Hindlimb muscle (tissue), 1 donor: ENCODE data around the gene STK32B. TPM values are rescaled to one million over a fixed set of nuclear protein-coding genes. Genes with fewer than 3 reads are reported as not detected.
"Not testable (repeated sequence)": the region's sequence is repeated elsewhere in the genome, so short reads cannot be mapped to it uniquely, and the experiment has no call there.

Source experiments
- DNase-seq: peaks from one replicate; pipeline ENCODE4 v3.0.0-alpha.2; 2013
- polyA plus RNA-seq: library from polyadenylated mRNA; unstranded; fragments of 120-200 nt; gene quantifications from one replicate; pipeline ENCODE4 v1.2.1, GENCODE V29; 2013; ENCODE audit not compliant: insufficient read length

STK32B gene
- polyA plus RNA-seq, 1 donor: 6.6 TPM

DNA sequence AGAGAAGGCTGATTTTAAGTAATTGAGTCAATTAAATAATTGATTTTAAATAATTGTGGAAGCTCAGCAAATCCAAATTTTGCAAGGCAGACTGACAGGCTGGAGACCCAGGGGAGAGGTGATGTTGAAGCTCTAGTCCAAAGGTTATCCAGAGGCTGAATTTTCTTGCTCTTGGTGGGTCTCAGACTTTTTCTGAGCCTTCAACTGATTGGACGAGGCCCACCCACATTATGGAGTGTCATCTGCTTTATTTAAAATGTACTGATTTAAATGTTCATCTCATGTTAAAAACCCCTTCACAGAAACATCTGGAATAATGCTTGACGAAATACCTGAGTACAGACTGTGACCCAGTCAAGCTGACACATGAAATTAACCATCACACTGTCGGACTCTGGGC is 20.4 kb upstream of the STK32B start:
- DNase-seq: no peak

DNA sequence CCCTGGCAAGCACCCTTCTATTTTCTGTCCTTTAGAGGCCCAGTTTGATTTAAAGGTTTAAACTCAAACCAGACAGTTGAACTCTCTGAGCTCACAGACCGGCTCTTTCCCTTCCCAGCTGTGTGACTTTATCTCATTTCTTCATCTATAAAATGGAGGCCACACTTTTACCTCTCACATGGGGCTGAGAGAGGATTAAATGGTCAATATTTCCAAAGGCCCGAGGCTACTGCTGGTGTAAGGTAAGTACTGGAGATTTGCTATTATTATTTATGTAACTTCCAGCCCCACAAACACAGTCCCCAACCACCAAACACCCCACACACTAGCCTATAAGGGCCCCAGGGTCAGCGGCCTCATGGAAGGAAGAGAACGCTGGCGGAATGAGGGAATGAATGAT is 18.5 kb upstream of the STK32B start:
- DNase-seq: no peak

GRCh38 chr4:5033281-5033841 is 17.9 kb upstream of the STK32B start:
- peak; percentile 38 for DNase-seq

DNA sequence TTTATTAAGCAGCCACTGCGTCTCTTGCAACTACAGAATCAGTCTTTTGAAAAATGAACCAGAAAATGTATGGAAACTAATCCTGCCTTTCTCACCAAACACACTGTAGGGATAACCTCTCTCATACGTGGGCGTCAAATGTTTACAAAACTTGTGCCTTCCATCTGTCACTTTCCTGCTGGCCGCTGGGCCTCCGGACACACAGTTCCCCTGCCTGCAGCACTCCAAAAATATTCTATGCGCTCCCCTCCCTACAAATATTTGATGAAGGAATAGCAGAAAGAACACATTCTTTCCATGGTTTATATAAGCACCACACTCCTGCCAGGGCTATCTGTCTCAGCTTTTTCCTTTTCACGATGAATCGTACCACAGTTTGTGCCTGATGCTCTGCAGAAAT is 17.1 kb upstream of the STK32B start:
- DNase-seq: no peak

GRCh38 chr4:5036239-5036638 is 15.0 kb upstream of the STK32B start:
- DNase-seq: no peak

GRCh38 chr4:5037553-5038551 is 13.4 kb upstream of the STK32B start:
- DNase-seq: peak; percentile 47

DNA sequence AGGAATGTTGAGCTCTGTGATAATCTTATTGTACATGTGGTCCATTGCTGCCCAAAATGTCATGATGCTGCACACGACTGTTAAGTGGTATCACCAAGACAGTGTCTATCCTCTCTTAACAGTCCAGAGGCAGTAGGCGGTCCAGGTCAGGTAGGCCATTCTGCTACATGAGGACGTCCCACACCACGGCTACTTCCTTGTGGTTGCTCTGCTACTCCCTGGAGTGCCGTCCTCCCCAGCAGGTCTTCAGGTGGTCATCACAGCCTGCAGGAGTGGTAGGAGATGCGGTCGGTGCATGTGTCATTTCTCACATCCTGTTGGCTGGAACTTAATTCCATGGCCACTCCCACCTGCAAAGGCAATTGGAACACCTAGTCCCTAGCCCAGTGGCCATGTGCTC is 11.5 kb upstream of the STK32B start:
- no peak for DNase-seq

DNA sequence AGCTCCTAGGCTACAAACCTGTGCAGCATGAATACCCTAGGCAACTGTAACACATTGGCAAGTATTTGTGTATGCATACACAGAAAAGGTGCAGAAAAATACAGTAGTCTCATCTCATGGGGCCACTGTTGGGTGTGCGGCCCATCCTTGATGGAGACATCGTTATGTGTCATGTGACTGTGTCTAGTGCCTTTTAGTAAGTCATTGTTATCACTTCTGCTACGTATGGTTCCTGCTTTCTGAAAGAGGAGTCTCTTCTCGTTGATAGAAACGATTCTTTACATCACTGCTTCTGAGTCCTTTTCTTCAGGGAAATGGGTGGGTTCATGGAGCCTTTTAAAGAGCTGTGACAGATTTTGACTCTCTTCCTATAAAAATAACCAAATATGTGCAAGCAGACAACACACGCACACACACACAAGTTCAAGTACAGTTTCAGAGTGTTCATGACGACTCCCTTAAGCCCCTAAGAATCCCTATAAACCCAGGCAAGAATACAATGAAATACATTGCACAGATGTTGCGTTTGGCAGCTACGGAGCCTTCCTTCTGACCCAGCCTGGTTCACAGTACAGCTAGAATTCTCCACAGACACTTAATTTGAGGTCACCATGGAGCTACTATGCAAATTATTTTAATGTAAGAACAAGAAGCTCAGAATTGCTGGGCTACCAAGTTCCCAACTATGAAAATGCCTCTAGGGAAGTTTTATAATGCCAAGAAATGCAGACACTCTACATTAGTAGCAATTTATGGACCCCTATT is 10.2 kb upstream of the STK32B start:
- peak; percentile 59 for DNase-seq

DNA sequence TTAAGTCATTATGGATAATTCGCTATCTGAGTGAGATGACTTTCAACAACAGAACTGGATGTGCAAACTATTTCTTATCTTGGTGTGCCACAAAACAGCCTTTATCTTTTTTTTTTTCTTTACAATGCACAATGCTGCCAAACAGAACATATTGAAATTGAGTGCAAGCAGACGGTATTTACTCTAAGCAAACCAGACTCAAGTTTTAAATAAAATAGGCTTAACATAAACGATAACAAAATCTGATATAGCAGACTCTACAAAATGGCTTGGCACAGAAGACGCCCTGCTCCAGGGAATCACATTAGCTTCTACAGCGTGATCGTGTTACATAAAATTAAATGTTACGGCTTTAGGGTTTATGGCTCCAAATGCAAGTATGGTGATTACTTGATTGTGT is 9.6 kb upstream of the STK32B start:
- DNase-seq: no peak

GRCh38 chr4:5043579-5043978 is 7.7 kb upstream of the STK32B start:
- no peak for DNase-seq

- no peak for DNase-seq
Measured at GRCh38 chr4:5044341-5044740, 6.9 kb upstream of the STK32B start.

DNA sequence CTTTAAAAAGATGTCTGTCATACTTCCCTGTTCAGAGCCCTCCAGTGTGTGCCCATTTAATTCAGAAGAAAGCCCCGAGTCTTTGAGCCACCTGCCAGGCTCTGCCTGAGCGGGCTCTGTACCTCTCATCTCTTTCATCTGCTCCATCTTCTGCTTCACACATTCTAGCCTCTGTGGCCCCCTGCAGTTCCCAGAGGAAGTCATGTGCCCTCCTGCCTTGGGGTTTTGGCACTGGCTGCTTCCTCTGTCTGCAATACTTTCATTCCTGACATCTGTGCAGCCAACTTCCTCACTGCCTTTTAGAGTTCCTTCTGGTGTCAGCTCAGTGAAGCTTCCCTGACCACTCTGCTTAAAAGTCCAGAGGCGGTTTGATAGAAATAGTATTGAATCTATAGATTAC is 6.2 kb upstream of the STK32B start:
- DNase-seq: no peak

- no peak for DNase-seq
Measured at GRCh38 chr4:5048721-5049120, 2.6 kb upstream of the STK32B start.

GRCh38 chr4:5050520-5051277 is 581 bp upstream of the STK32B start:
- peak; percentile 79 for DNase-seq

DNA sequence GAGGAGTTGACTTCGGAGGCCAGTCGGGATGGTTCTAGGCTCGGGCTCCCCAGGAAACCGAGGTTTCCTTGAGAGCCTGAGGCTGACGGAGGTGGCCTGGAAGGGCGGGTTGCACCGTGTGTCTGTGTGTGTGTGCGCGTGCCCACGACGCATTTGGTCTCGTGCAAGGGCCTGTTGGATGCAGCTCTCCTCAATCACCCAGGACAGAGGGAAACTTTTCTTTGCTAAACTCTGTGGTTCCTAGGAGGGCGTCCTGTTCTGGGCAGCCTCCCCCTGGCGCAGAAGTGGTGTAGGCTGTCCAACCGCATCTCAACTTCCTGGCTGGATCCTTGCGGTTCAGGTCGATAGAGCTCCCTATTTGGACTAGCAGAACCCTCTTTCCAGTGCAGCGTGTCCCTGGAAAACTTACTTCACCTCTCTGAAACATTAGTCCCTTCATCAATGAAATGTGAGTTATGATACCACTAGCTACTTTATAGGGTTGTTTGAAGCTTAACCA is 973 bp downstream of the STK32B start:
- peak; percentile 34 for DNase-seq

GRCh38 chr4:5052726-5053425 is 1.6 kb downstream of the STK32B start:
- no peak for DNase-seq

- no peak for DNase-seq
Measured at GRCh38 chr4:5054532-5054931, 3.3 kb downstream of the STK32B start.

GRCh38 chr4:5055411-5055810 is 4.1 kb downstream of the STK32B start:
- no peak for DNase-seq

DNA sequence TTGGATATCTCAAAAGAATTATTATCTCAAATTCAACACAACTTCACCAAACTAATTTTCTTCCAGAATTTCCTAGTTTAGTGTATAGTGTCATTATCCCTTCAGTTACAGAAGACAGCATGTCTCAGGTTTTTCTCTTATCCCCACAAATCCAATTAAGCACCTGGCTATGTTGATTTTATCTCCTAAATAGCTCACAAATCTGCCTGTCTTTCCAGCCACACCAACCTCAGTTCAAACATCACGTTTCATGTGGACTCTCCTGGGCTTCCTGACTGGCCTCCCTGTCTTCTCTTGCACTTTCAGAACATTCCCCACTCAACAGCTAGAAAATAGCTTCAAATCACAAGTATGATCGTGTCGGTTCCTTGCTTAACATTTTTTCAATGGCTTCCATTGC is 14.8 kb downstream of the STK32B start:
- no peak for DNase-seq

DNA sequence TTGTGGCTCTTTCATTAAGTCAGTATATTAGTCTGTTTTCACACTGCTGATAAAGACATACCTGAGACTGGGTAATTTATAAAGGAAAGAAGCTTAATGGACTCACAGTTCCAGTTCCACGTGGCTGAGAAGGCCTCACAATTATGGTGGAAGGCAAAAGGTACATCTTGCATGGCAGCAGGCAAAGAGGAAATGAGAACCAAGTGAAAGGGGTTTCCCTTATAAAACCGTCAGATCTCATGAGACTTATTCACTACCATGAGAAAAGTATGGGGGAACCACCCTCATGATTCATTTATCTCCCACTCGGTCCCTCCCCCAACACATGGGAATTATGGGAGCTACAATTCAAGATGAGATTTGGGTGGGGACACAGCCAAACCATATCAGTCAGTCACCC is 15.7 kb downstream of the STK32B start:
- not testable (repeated sequence) for DNase-seq

DNA sequence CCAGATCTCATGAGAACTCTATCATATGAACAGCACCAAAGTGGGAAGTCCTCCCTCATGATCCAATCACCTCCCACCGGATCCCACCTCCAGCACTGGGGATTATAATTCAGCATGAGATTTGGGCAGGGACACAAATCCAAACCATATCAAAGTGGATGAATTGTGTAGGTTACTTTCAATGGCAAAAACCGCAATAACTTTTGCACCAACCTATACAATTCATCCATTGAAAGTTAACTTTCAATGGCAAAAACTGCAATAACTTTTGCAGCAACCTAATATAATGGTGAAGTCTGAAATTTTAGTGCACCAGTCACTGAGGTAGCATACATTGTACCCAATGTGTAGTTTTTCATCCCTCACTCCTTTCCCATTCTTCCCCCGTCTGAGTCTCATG is 16.6 kb downstream of the STK32B start:
- DNase-seq: no peak

DNA sequence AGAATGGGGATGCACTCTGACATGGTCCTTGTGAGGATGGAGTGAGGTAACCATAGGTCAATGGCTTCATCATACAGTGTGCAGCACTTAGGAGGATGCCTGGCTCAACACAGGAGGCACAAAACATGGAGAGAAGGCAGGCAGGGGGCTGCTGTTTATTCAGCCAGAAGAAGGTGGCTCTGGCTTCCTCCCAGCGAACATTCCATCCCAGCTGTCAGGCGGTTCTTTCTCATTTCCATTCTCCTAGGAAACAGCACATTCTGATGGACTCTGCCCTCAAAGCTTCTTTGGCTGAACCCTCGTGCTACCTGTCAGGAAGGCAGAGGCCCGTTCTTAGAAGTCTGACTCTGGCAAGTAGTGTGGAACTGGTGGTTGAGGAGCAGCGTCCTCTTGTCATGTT is 18.6 kb downstream of the STK32B start:
- DNase-seq: no peak
